ENCODE measurements around the gene TSPYL2.

TSPYL2 gene

DNA sequence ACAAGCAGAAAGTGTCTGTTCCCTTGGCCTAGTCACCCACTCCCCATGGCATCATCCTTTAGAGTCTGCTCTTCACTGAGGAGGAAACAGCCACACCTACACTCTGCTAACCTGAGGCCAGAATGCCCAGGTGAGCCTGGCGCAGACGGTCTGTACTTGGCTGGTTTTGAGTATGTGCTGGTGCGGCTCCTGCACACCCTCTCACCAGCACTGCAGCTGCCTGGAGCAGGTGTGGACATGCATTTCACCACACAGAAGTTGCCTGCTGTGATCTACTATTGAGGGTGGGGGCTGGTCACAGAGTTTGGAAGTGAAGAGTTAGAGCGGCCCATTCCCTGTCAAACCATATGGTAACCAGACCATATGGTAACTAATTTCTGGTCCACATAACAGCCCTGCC, 51.2 kb downstream of the TSPYL2 start:
- no peak overlapping the region for H3K4me3 ChIP-seq (ENCODE audit: low read depth in 1 of 2, low read length in 1 of 2)
- H3K27ac ChIP-seq, result no peak overlapping the region

DNA sequence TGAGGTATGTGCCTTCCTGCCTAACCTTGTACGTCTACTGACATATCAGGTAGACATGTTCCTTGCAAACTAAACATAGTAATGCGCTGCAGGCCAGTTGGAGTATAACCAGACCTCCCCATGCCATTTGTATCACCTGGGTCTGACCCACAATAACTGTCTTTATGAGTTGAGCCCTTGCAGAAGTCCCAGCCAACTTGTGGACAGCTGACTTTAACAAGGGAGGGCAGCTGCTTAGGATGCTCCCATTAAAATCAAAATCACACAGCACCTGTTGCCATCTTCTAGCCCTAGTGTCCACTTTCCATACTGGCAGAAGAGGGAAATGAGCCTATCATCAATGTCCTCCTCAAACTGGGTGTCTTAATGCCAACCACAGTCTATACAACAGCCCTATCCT, 53.4 kb downstream of the TSPYL2 start:
- H3K27me3 ChIP-seq, result no peaks in the 10 kb centered on the region
- TF ChIP-seq, protein P1, sequence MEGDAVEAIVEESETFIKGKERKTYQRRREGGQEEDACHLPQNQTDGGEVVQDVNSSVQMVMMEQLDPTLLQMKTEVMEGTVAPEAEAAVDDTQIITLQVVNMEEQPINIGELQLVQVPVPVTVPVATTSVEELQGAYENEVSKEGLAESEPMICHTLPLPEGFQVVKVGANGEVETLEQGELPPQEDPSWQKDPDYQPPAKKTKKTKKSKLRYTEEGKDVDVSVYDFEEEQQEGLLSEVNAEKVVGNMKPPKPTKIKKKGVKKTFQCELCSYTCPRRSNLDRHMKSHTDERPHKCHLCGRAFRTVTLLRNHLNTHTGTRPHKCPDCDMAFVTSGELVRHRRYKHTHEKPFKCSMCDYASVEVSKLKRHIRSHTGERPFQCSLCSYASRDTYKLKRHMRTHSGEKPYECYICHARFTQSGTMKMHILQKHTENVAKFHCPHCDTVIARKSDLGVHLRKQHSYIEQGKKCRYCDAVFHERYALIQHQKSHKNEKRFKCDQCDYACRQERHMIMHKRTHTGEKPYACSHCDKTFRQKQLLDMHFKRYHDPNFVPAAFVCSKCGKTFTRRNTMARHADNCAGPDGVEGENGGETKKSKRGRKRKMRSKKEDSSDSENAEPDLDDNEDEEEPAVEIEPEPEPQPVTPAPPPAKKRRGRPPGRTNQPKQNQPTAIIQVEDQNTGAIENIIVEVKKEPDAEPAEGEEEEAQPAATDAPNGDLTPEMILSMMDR (IDR thresholded peaks at IDR 0.05), result no peak
- H3K27ac ChIP-seq, result no peak overlapping the region
- no peaks in the 10 kb centered on the region for H3K9me3 ChIP-seq
- H3K4me1 ChIP-seq (ENCODE audit: control insufficient read depth in 1 of 2, insufficient read depth in 1 of 2, low read depth in 1 of 2, low read length in 1 of 2), result no peaks in the 10 kb centered on the region
- no peaks in the 10 kb centered on the region for H3K36me3 ChIP-seq
- no peak overlapping the region for H3K4me3 ChIP-seq (ENCODE audit: low read depth in 1 of 2, low read length in 1 of 2)

More for the DNA sequence above, 51.2 kb downstream of the TSPYL2 start:
- H3K9me3 ChIP-seq, result no peaks in the 10 kb centered on the region
- no peaks in the 10 kb centered on the region for H3K27me3 ChIP-seq
- H3K36me3 ChIP-seq, result no peaks in the 10 kb centered on the region
- TF ChIP-seq, protein P1 (IDR thresholded peaks at IDR 0.05), result no peak
- no peaks in the 10 kb centered on the region for H3K4me1 ChIP-seq (ENCODE audit: control insufficient read depth in 1 of 2, insufficient read depth in 1 of 2, low read depth in 1 of 2, low read length in 1 of 2)

Data from neutrophil (primary cell).